Nephron (organoid): Measurements from ENCODE around the gene CCL17.

ENCODE experiments used
- H3K27ac Mint-ChIP-seq, 3 experiments: 2 replicates each; pipeline ENCODE4 v1.8.0; 2020; ENCODE audit warnings: mixed read lengths in 3 of 3, mild to moderate bottlenecking in 2 of 3, moderate library complexity in 1 of 3
- H3K27me3 Mint-ChIP-seq: 2 replicates; pipeline ENCODE4 v1.8.0; 2021; ENCODE audit warnings: low read depth, mild to moderate bottlenecking, moderate library complexity, mixed read lengths
- H3K36me3 Mint-ChIP-seq: 2 replicates; pipeline ENCODE4 v1.8.0; 2020; ENCODE audit warnings: low read depth, mixed read lengths
- H3K4me1 Mint-ChIP-seq: 2 replicates; pipeline ENCODE4 v1.8.0; 2020; ENCODE audit warnings: mixed read lengths
- H3K4me3 Mint-ChIP-seq, 3 experiments: 2 replicates each; pipeline ENCODE4 v1.8.0; 2020; ENCODE audit warnings: mild to moderate bottlenecking in 3 of 3, mixed read lengths in 3 of 3, moderate library complexity in 2 of 3
- H3K9me3 Mint-ChIP-seq: 2 replicates; pipeline ENCODE4 v1.8.0; 2020; ENCODE audit warnings: mixed read lengths
- CTCF ChIP-seq, 3 experiments: fragments of 200-600 bp; sonication (generic); IDR thresholded peaks; one replicate each; pipeline ENCODE4 v1.5.0; 2021; ENCODE audit warnings: antibody characterized with exemption in 3 of 3; ENCODE audit not compliant: unreplicated experiment in 3 of 3

CCL17 gene

GRCh38 chr16:57419506-57419905 lies 14.9 kb downstream of the CCL17 start:
- TF ChIP-seq CTCF (IDR thresholded peaks at IDR 0.05; ENCODE audit: unreplicated experiment in 3 of 3), result no peak
- Mint-ChIP-seq H3K36me3 (no peaks in the 10 kb centered on the region), H3K9me3 (no peaks in the 10 kb centered on the region)

GRCh38 chr16:57422026-57422944 lies 17.7 kb downstream of the CCL17 start:
- Mint-ChIP-seq H3K27ac (peak overlapping the region; percentile 87 to 95 (median 91)), H3K9me3 (no peaks in the 10 kb centered on the region), H3K4me1 (peaks cover 38% of the 10 kb centered on the region), H3K4me3 (peak overlapping the region in 1 of 3 experiments; percentile 2), H3K36me3 (peaks cover 4% of the 10 kb centered on the region), H3K27me3 (no peaks in the 10 kb centered on the region)
- TF ChIP-seq CTCF (IDR thresholded peaks at IDR 0.05; ENCODE audit: unreplicated experiment in 3 of 3), result peak; percentile 69 to 77 (median 69)

More at GRCh38 chr16:57419506-57419905, 14.9 kb downstream of the CCL17 start:
- Mint-ChIP-seq H3K27me3 (no peaks in the 10 kb centered on the region), H3K27ac (peak overlapping the region in 2 of 3 experiments; percentile 82 to 87), H3K4me3 (no peak overlapping the region), H3K4me1 (peaks cover 45% of the 10 kb centered on the region)

GRCh38 chr16:57423152-57423551 lies 18.6 kb downstream of the CCL17 start:
- TF ChIP-seq CTCF (IDR thresholded peaks at IDR 0.05; ENCODE audit: unreplicated experiment in 3 of 3), result no peak
- peaks cover 38% of the 10 kb centered on the region for H3K4me1 Mint-ChIP-seq
- H3K27ac Mint-ChIP-seq, result no peak overlapping the region
- H3K36me3 Mint-ChIP-seq, result peaks cover 12% of the 10 kb centered on the region
- H3K9me3 Mint-ChIP-seq, result no peaks in the 10 kb centered on the region
- H3K4me3 Mint-ChIP-seq, result no peak overlapping the region
- H3K27me3 Mint-ChIP-seq, result no peaks in the 10 kb centered on the region

- Mint-ChIP-seq H3K4me1 (peaks cover 26% of the 10 kb centered on the region), H3K27me3 (no peaks in the 10 kb centered on the region), H3K36me3 (peaks cover 24% of the 10 kb centered on the region), H3K9me3 (no peaks in the 10 kb centered on the region), H3K4me3 (no peak overlapping the region), H3K27ac (peak overlapping the region in 2 of 3 experiments; percentile 32 to 63)
- TF ChIP-seq CTCF (IDR thresholded peaks at IDR 0.05; ENCODE audit: unreplicated experiment in 3 of 3), result no peak
Measured at GRCh38 chr16:57424583-57424982, 20.0 kb downstream of the CCL17 start.

GRCh38 chr16:57426356-57426755 lies 21.8 kb downstream of the CCL17 start:
- Mint-ChIP-seq H3K27me3 (no peaks in the 10 kb centered on the region), H3K27ac (no peak overlapping the region), H3K9me3 (no peaks in the 10 kb centered on the region), H3K4me3 (no peak overlapping the region), H3K4me1 (peaks cover 23% of the 10 kb centered on the region), H3K36me3 (peaks cover 42% of the 10 kb centered on the region)
- TF ChIP-seq CTCF (IDR thresholded peaks at IDR 0.05; ENCODE audit: unreplicated experiment in 3 of 3), result no peak
